GM12878 (cell line): Measurements from ENCODE around the gene CHERP. TPM values are rescaled to one million over a fixed set of nuclear protein-coding genes. Genes with fewer than 3 reads are reported as not detected.
"Not testable (repeated sequence)": the region's sequence is repeated elsewhere in the genome, so short reads cannot be mapped to it uniquely, and the experiment has no call there.

Experiments
- ATAC-seq: fragments of 200-7000 bp; cut with Tn5 transposase; 3 replicates; pipeline ENCODE4 v1.9.1; 2020; ENCODE audit warnings: mild to moderate bottlenecking, moderate library complexity
- BruUV-seq: library from RNA; stranded (reverse); fragments of 400-500 nt; replicated peaks from 2 replicates; lab custom pipeline; 2021; lab: Mats Ljungman, UMichigan
- CTCF ChIA-PET: fragments of 300-600 bp; sonication (Branson Sonifier 250); formaldehyde crosslinking; extraction: SDS; loops from one replicate; lab custom pipeline; 2021; ENCODE audit warnings: inconsistent platforms; lab: Yijun Ruan, JAX
- POLR2A ChIA-PET: fragments of 350-600 bp; formaldehyde crosslinking; extraction: SDS; loops from one replicate; lab custom pipeline; 2021; ENCODE audit warnings: inconsistent platforms; lab: Charles Lee
- RAD21 ChIA-PET: fragments of 300-600 bp; sonication (Branson Sonifier 250); formaldehyde crosslinking; loops from one replicate; lab custom pipeline; 2023; ENCODE audit warnings: antibody characterized with exemption; ENCODE audit not compliant: unreplicated experiment; lab: Charles Lee
- SMC1A ChIA-PET: fragments of 300-600 bp; sonication (Branson Sonifier 250); formaldehyde crosslinking; loops from one replicate; lab custom pipeline; 2023; ENCODE audit not compliant: unreplicated experiment, uncharacterized antibody; lab: Charles Lee
- DNase-seq: peaks from one replicate; pipeline ENCODE4 v3.0.0-alpha.2; 2011; ENCODE audit warnings: low read depth, low spot score
- FAIRE-seq: peaks from 3 replicates; lab custom pipeline; 2011; peaks lifted over from hg19 to GRCh38; lab: Jason Lieb, UNC
- H2AFZ ChIP-seq: 2 replicates; pipeline ENCODE4 v1.6.0; 2011; ENCODE audit warnings: low read depth, low read length, control low read depth; ENCODE audit not compliant: control insufficient read depth
- H3K27ac ChIP-seq: 2 replicates; pipeline ENCODE4 v1.5.1; 2011; ENCODE audit warnings: control low read depth; ENCODE audit not compliant: control insufficient read depth, insufficient read depth
- H3K27me3 ChIP-seq, 2 experiments: replicated peaks in 1 of 2; 2 replicates each; pipeline versions ENCODE4 v1.6.0 to v1.6.1; 2011; ENCODE audit warnings: low read length in 1 of 2; ENCODE audit not compliant: control insufficient read depth in 2 of 2, insufficient read depth in 2 of 2
- H3K36me3 ChIP-seq, 2 experiments: 2 replicates each; pipeline ENCODE4 v1.5.1; 2011; ENCODE audit warnings: low read length in 1 of 2; ENCODE audit not compliant: control insufficient read depth in 2 of 2, insufficient read depth in 2 of 2
- H3K4me1 ChIP-seq: 2 replicates; pipeline ENCODE4 v1.6.1; 2011; ENCODE audit warnings: mild to moderate bottlenecking, low read length, moderate library complexity, mixed read lengths; ENCODE audit not compliant: control insufficient read depth, insufficient read depth
- H3K4me2 ChIP-seq: 2 replicates; pipeline ENCODE4 v1.6.0; 2011; ENCODE audit warnings: control low read depth; ENCODE audit not compliant: control insufficient read depth, insufficient read depth
- H3K4me3 ChIP-seq: fragments of 200-600 bp; sonication (generic); 2 replicates; pipeline ENCODE4 v1.5.1; 2016
- H3K79me2 ChIP-seq: 2 replicates; pipeline ENCODE4 v1.6.0; 2011; ENCODE audit warnings: low read length; ENCODE audit not compliant: control insufficient read depth, insufficient read depth
- H3K9ac ChIP-seq: 2 replicates; pipeline ENCODE4 v1.8.0; 2011; ENCODE audit warnings: low read length, control low read depth, mixed read lengths; ENCODE audit not compliant: control insufficient read depth, insufficient read depth
- H3K9me3 ChIP-seq: replicated peaks from 3 replicates; pipeline ENCODE4 v1.5.1; 2011; ENCODE audit warnings: mild to moderate bottlenecking, low read length; ENCODE audit not compliant: control insufficient read depth, insufficient read depth
- H4K20me1 ChIP-seq: 2 replicates; pipeline ENCODE4 v1.6.0; 2011; ENCODE audit not compliant: control insufficient read depth, insufficient read depth
- BCL11A ChIP-seq: IDR thresholded peaks from 2 replicates; pipeline ENCODE4 v1.6.1; 2011; ENCODE audit warnings: low read depth, low read length
- HDGF ChIP-seq: fragments of 450-650 bp; IDR thresholded peaks from 2 replicates; pipeline ENCODE4 v1.6.1; 2016; ENCODE audit warnings: antibody characterized with exemption
- HSF1 ChIP-seq: fragments of 150-350 bp; IDR thresholded peaks from 2 replicates; pipeline ENCODE4 v1.6.1; 2014; ENCODE audit warnings: mild to moderate bottlenecking, low read depth, low read length
- IKZF1 ChIP-seq: fragments of 450-650 bp; conservative IDR thresholded peaks from 2 replicates; pipeline ENCODE4 v1.6.1; 2017; ENCODE audit warnings: antibody characterized with exemption, mild to moderate bottlenecking
- MEF2A ChIP-seq: IDR thresholded peaks from 2 replicates; pipeline ENCODE4 v1.6.1; 2011; ENCODE audit warnings: low read depth, mild to moderate bottlenecking, low read length, moderate library complexity; ENCODE audit not compliant: insufficient read depth
- MXI1 ChIP-seq: fragments of 150-350 bp; IDR thresholded peaks from 2 replicates; pipeline ENCODE4 v1.6.1; 2011; ENCODE audit warnings: low read depth, mild to moderate bottlenecking, inconsistent platforms, low read length, improper control_type of control experiment
- PAX8 ChIP-seq: fragments of 450-650 bp; IDR thresholded peaks from 2 replicates; pipeline ENCODE4 v1.6.1; 2017; ENCODE audit warnings: mild to moderate bottlenecking, moderate library complexity
- PRDM15 ChIP-seq: fragments of 450-650 bp; formaldehyde crosslinking; IDR thresholded peaks from 2 replicates; pipeline ENCODE4 v1.4.0; 2020; ENCODE audit warnings: mild to moderate bottlenecking, moderate library complexity
- RELB ChIP-seq: fragments of 450-650 bp; IDR thresholded peaks from 2 replicates; pipeline ENCODE4 v1.6.1; 2017; ENCODE audit warnings: low read depth, mild to moderate bottlenecking, moderate library complexity
- SP1 ChIP-seq: IDR thresholded peaks from one replicate; pipeline ENCODE4 v1.6.1; 2011; ENCODE audit warnings: low read depth, low read length
- TCF3 ChIP-seq: IDR thresholded peaks from 2 replicates; pipeline ENCODE4 v1.6.1; 2012; ENCODE audit warnings: low read depth, mild to moderate bottlenecking, low read length, borderline replicate concordance; ENCODE audit not compliant: insufficient read depth
- ZNF622 ChIP-seq: fragments of 450-650 bp; IDR thresholded peaks from 2 replicates; pipeline ENCODE4 v1.6.1; 2017; ENCODE audit warnings: mild to moderate bottlenecking, inconsistent platforms
- WGBS: methylation state at CpG from one replicate; pipeline ENCODE4 v1.1.6; 2016; ENCODE audit warnings: low lambda C conversion rate; ENCODE audit not compliant: insufficient replicate concordance, insufficient coverage; ENCODE audit errors: missing lambda C conversion rate; 5-methylcytosine and 5-hydroxymethylcytosine counted together
- in situ Hi-C: fragments of 300-500 bp; cut with MboI; formaldehyde crosslinking; loops from 9 replicates; pipeline ENCODE4 v1.14.3; 2018; ENCODE audit warnings: mixed read lengths
- intact Hi-C: fragments of 100-400 bp; cut with micrococcal nuclease; formaldehyde crosslinking; loops from one replicate; pipeline ENCODE4 v1.14.2; 2022; ENCODE audit not compliant: unreplicated experiment
- polyA plus RNA-seq, 11 experiments: library from polyadenylated mRNA; depleted of rRNA in 4 of 11; unstranded in 6 of 11; stranded (reverse) in 5 of 11; fragments of >200 nt; fragmentation: Nextera tagmentation in 4 of 11; fragmentation: Illumina TruSeq in 1 of 11; extraction: Ambion mirVana in 4 of 11; extraction: Trizol in 1 of 11; gene quantifications; 1 replicate in 1 of 11; 2 replicates in 10 of 11; pipeline versions ENCODE4 v1.2.1 to v1.2.3, GENCODE V29; 2011 to 2016; ENCODE audit warnings: inconsistent platforms in 2 of 11, missing spikeins in 2 of 11, low read depth in 1 of 11
- total RNA-seq, 4 experiments: library from RNA; depleted of rRNA in 3 of 4; stranded (reverse); fragments of >200 nt in 3 of 4; fragmentation: Illumina TruSeq in 1 of 4; extraction: Trizol in 1 of 4; gene quantifications; 2 replicates each; pipeline versions ENCODE4 v1.2.1 to v1.2.3, GENCODE V29; 2013 to 2021

CHERP gene
- total and polyA plus RNA-seq, 10 of the 15 experiments (the other 5 are each of a cell fraction or from before 2014, with no cell fraction given), result 0.66 to 65.3 (median 12.2) TPM

- TF ChIP-seq MEF2A, result no peak
- TF ChIP-seq BCL11A, result no peak
- no peak; the same call in 1 of the 2 replicates for TF ChIP-seq TCF3
- peak; percentile 100 for TF ChIP-seq IKZF1
- TF ChIP-seq ZNF622, result no peak
- TF ChIP-seq HDGF, result no peak
- peak; percentile 89 for TF ChIP-seq SP1
- no peak for TF ChIP-seq HSF1
- TF ChIP-seq PAX8, result no peak
- peak; percentile 91 for TF ChIP-seq MXI1
- TF ChIP-seq RELB, result no peak
- TF ChIP-seq PRDM15 (CRISPR knock-in tag), result no peak
Measured at GRCh38 chr19:16495982-16496612, 46.1 kb downstream of the CHERP start, which contains the start of the genes C19orf44 and CALR3 (continued).

- BruUV-seq, H2AFZ ChIP-seq, H3K36me3 ChIP-seq, in situ Hi-C loops, DNase-seq, H3K9me3 ChIP-seq, FAIRE-seq, H3K4me1 ChIP-seq, H4K20me1 ChIP-seq, H3K9ac ChIP-seq, ATAC-seq, H3K4me3 ChIP-seq, H3K79me2 ChIP-seq, intact Hi-C loops, CTCF ChIA-PET, H3K4me2 ChIP-seq, H3K27me3 ChIP-seq, H3K27ac ChIP-seq: not testable (repeated sequence)
- ChIA-PET POLR2A (interaction anchor here (0.9 kb wide), 1 partner anchor 14 kb away, joined by 3 read pairs; no protein-coding TSS in a partner anchor), SMC1A (interaction anchor here (1.0 to 3.3 kb wide), 2 partner anchors 11 to 143 kb away, joined by 4 to 11 read pairs; partner anchors contain the start of genes C19orf44 and CALR3), RAD21 (interaction anchor here (1.2 kb wide), 1 partner anchor 98 kb away, joined by 3 read pairs; no protein-coding TSS in a partner anchor)
- WGBS, result 60% methylated on average over 4 of the region's 4 CpGs
Measured at GRCh38 chr19:16486476-16486875, 55.8 kb downstream of the CHERP start.
